ENCODE measurements around the gene RPL23. TPM values are rescaled to one million over a fixed set of nuclear protein-coding genes. Genes with fewer than 3 reads are reported as not detected.
A peak's percentile ranks its signal among the peaks of the same experiment; 100 is the strongest.

The RPL23 gene
- total RNA-seq, 6 experiments from 2014 or later: 389 to 609 (median 436) TPM

GRCh38 chr17:38898291-38898679, 44.8 kb upstream of the RPL23 start:
- intact Hi-C loops (cut with DNase I): no loop called here
- WGBS (ENCODE audit: insufficient coverage, low coverage, low lambda C conversion rate, missing lambda C conversion rate): 40% methylated on average over 1 of the region's 9 CpGs
- no peak for TF ChIP-seq CTCF (IDR thresholded peaks at IDR 0.05)
- TF ChIP-seq POLR2A (IDR thresholded peaks at IDR 0.05): no peak
- Histone ChIP-seq H3K4me1 (peaks cover 0 to 72% (median 31%) of the 10 kb centered on the region in 4 donors), H3K4me3 (no peak overlapping the region), H3K27me3 (no peaks in the 10 kb centered on the region), H3K27ac (peak overlapping the region; percentile 5 to 71 (median 43)), H3K9me3 (no peaks in the 10 kb centered on the region), H3K36me3 (peaks cover 0 to 4% (median 0%) of the 10 kb centered on the region in 4 donors)
- no peak for DNase-seq
- no peak for ATAC-seq

- no peak for TF ChIP-seq POLR2A (IDR thresholded peaks at IDR 0.05)
- no peak for TF ChIP-seq CTCF (IDR thresholded peaks at IDR 0.05)
- intact Hi-C loops (cut with DNase I): no loop called here
- H3K4me1 ChIP-seq: peaks cover 0 to 77% (median 34%) of the 10 kb centered on the region in 4 donors
- ATAC-seq (peak; percentile 29 to 53 (median 40)), DNase-seq (no peak)
- H3K9me3 ChIP-seq: no peaks in the 10 kb centered on the region
- H3K27ac ChIP-seq: peak overlapping the region; percentile 43 to 71 (median 49)
- WGBS (ENCODE audit: insufficient coverage, low coverage, low lambda C conversion rate, missing lambda C conversion rate): 17% methylated on average over 4 of the region's 12 CpGs
- no peak overlapping the region for H3K4me3 ChIP-seq
- peaks cover 0 to 6% (median under 1%) of the 10 kb centered on the region in 4 donors for H3K36me3 ChIP-seq
- H3K27me3 ChIP-seq: no peaks in the 10 kb centered on the region
Measured at GRCh38 chr17:38897671-38898290, 44.3 kb upstream of the RPL23 start.

GRCh38 chr17:38897176-38897575, 43.7 kb upstream of the RPL23 start:
- TF ChIP-seq CTCF (IDR thresholded peaks at IDR 0.05) (no peak), POLR2A (IDR thresholded peaks at IDR 0.05) (no peak)
- H3K27ac ChIP-seq: peak overlapping the region; percentile 18 to 49 (median 43)
- H3K36me3 ChIP-seq: peaks cover 0 to 10% (median 2%) of the 10 kb centered on the region in 4 donors
- ATAC-seq (peak; percentile 54 to 78 (median 67)), DNase-seq (peak; percentile 83 to 90 (median 90))
- peaks cover 0 to 80% (median 35%) of the 10 kb centered on the region in 4 donors for H3K4me1 ChIP-seq
- no peak overlapping the region for H3K4me3 ChIP-seq
- H3K27me3 ChIP-seq: no peaks in the 10 kb centered on the region
- WGBS (ENCODE audit: insufficient coverage, low coverage, low lambda C conversion rate, missing lambda C conversion rate): 35% methylated on average over 4 of the region's 6 CpGs
- intact Hi-C loops (cut with DNase I): no loop called here
- no peaks in the 10 kb centered on the region for H3K9me3 ChIP-seq

- intact Hi-C loops (cut with DNase I): no loop called here
- H3K27ac ChIP-seq: peak overlapping the region; percentile 14 to 43 (median 27)
- 53% methylated on average over 8 of the region's 13 CpGs for WGBS (ENCODE audit: insufficient coverage, low coverage, low lambda C conversion rate, missing lambda C conversion rate)
- H3K4me3 ChIP-seq: no peak overlapping the region
- H3K4me1 ChIP-seq: peaks cover 0 to 78% (median 34%) of the 10 kb centered on the region in 4 donors
- no peaks in the 10 kb centered on the region for H3K9me3 ChIP-seq
- TF ChIP-seq CTCF (IDR thresholded peaks at IDR 0.05) (no peak), POLR2A (IDR thresholded peaks at IDR 0.05) (no peak)
- ATAC-seq (peak; percentile 4 to 16 (median 9)), DNase-seq (peak in 1 of 3 donors; percentile 64)
- H3K27me3 ChIP-seq: no peaks in the 10 kb centered on the region
- peaks cover 0 to 13% (median 7%) of the 10 kb centered on the region in 4 donors for H3K36me3 ChIP-seq
Measured at GRCh38 chr17:38896346-38896954, 42.9 kb upstream of the RPL23 start.
